Panc1 (cell line): ENCODE data around the gene CRISP1. TPM values are rescaled to one million over a fixed set of nuclear protein-coding genes. Genes with fewer than 3 reads are reported as not detected.

Source experiments
- ATAC-seq: fragments of 200-7000 bp; cut with Tn5 transposase; 2 replicates; pipeline ENCODE4 v1.9.1; 2020; ENCODE audit warnings: mild to moderate bottlenecking, moderate library complexity
- BruUV-seq: library from RNA; stranded (reverse); fragments of 400-500 nt; replicated peaks from 2 replicates; lab custom pipeline; 2021; lab: Mats Ljungman, UMichigan
- CTCF ChIA-PET: fragments of 300-600 bp; sonication (Branson Sonifier 250); formaldehyde crosslinking; loops from one replicate; lab custom pipeline; 2022; ENCODE audit warnings: antibody characterized with exemption; lab: Charles Lee
- POLR2A ChIA-PET: fragments of 300-600 bp; sonication (Branson Sonifier 250); formaldehyde crosslinking; loops from one replicate; lab custom pipeline; 2022; ENCODE audit warnings: antibody characterized with exemption; lab: Charles Lee
- DNase-seq: peaks from one replicate; pipeline ENCODE4 v3.0.0-alpha.2; 2010; ENCODE audit warnings: low read depth, low spot score
- H3K27ac ChIP-seq: 2 replicates; pipeline ENCODE4 v1.5.1; 2011; ENCODE audit warnings: mild to moderate bottlenecking, low read length, inconsistent platforms
- H3K27me3 ChIP-seq: fragments of 200-500 bp; sonication (Bioruptor generic); 2 replicates; pipeline ENCODE4 v1.6.0; 2014; ENCODE audit warnings: low read length, inconsistent platforms; ENCODE audit not compliant: control insufficient read depth, insufficient read depth
- H3K36me3 ChIP-seq: fragments of 200-500 bp; sonication (Bioruptor generic); 2 replicates; pipeline ENCODE4 v1.5.1; 2014; ENCODE audit warnings: inconsistent platforms, mild to moderate bottlenecking, low read length, moderate library complexity; ENCODE audit not compliant: control insufficient read depth, insufficient read depth
- H3K4me1 ChIP-seq: 2 replicates; pipeline ENCODE4 v1.5.1; 2011; ENCODE audit warnings: inconsistent platforms, mild to moderate bottlenecking, low read length, moderate library complexity; ENCODE audit not compliant: control insufficient read depth, insufficient read depth
- H3K4me3 ChIP-seq, 2 experiments: 2 replicates each; pipeline ENCODE4 v1.5.1; 2011 to 2012; ENCODE audit warnings: low read depth in 2 of 2, low read length in 2 of 2, mild to moderate bottlenecking in 2 of 2, inconsistent platforms in 1 of 2, moderate library complexity in 1 of 2
- H3K9me3 ChIP-seq: fragments of 200-500 bp; sonication (Bioruptor generic); 2 replicates; pipeline ENCODE4 v1.5.1; 2014; ENCODE audit warnings: low read depth, mild to moderate bottlenecking, inconsistent platforms, low read length, moderate library complexity; ENCODE audit not compliant: control insufficient read depth, insufficient read depth
- POLR2AphosphoS5 ChIP-seq: IDR thresholded peaks from 2 replicates; pipeline ENCODE4 v1.6.1; 2012; ENCODE audit warnings: mild to moderate bottlenecking, low read depth, low read length, moderate library complexity
- SIN3A ChIP-seq: IDR thresholded peaks from 2 replicates; pipeline ENCODE4 v1.6.1; 2012; ENCODE audit warnings: low read depth, mild to moderate bottlenecking, low read length, moderate library complexity, borderline replicate concordance; ENCODE audit not compliant: insufficient read depth
- TCF7L2 ChIP-seq: IDR thresholded peaks from 2 replicates; pipeline ENCODE4 v1.6.1; 2011; ENCODE audit warnings: mild to moderate bottlenecking, low read depth, low read length, inconsistent platforms
- in situ Hi-C: cut with HindIII; loops from 2 replicates; pipeline ENCODE4 v1.10.0; 2016; ENCODE audit warnings: low sequenced_read_pairs, low pct_unique_long_range_greater_than_20kb
- intact Hi-C: fragments of 100-400 bp; cut with micrococcal nuclease; formaldehyde crosslinking; loops from one replicate; pipeline ENCODE4 v1.10.0; 2022; ENCODE audit not compliant: unreplicated experiment
- total RNA-seq: library from RNA; stranded (reverse); gene quantifications from one replicate; pipeline ENCODE4 v1.2.1, GENCODE V29; 2021; ENCODE audit not compliant: unreplicated experiment
- TF ChIP-seq, protein P1 (sequence below): fragments of 450-650 bp; IDR thresholded peaks from 2 replicates; pipeline ENCODE4 v1.5.1; 2017; ENCODE audit warnings: mild to moderate bottlenecking
- TF ChIP-seq, protein P2 (sequence below), 2 experiments: IDR thresholded peaks; 2 replicates each; pipeline ENCODE4 v1.6.1; 2011 to 2012; ENCODE audit warnings: low read depth in 2 of 2, control low read depth in 1 of 2, low read length in 1 of 2, mild to moderate bottlenecking in 1 of 2, moderate library complexity in 1 of 2; ENCODE audit not compliant: insufficient read depth in 1 of 2

CRISP1 gene
- total RNA-seq, 1 experiment from 2014 or later = not detected

DNA sequence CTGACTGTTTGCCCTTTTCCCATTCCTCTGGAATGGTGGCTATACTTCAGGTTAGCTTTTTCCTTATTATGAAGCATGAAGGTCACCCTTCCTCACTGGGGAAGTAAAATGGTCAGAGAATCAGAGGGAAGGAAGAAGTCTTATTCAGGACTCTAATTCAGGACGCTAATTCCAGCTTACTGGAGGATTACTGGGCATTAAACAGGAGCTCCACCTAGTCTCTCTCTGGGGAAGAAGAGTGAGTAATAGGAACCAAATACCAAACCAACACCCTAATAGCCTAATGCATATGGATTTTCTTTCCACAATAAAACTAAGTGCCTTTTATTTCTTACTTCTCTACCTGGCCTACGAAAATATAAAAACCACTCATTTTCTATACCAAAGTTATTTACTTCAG lies 10.1 kb downstream of the CRISP1 start:
- no peak overlapping the region for H3K4me3 ChIP-seq
- no peak overlapping the region for H3K27ac ChIP-seq
- DNase-seq (no peak), ATAC-seq (no peak)
- BruUV-seq = no TSS peak
- H3K27me3 ChIP-seq = no peaks in the 10 kb centered on the region
- intact Hi-C loops (no loop called here), in situ Hi-C loops (no loop called here)
- H3K4me1 ChIP-seq = no peaks in the 10 kb centered on the region
- no peaks in the 10 kb centered on the region for H3K36me3 ChIP-seq
- CTCF ChIA-PET = no interaction called here
- POLR2A ChIA-PET = no interaction called here
- TF ChIP-seq TCF7L2 = no peak
- TF ChIP-seq POLR2AphosphoS5 = no peak
- TF ChIP-seq SIN3A = no peak
- TF ChIP-seq, protein P1, sequence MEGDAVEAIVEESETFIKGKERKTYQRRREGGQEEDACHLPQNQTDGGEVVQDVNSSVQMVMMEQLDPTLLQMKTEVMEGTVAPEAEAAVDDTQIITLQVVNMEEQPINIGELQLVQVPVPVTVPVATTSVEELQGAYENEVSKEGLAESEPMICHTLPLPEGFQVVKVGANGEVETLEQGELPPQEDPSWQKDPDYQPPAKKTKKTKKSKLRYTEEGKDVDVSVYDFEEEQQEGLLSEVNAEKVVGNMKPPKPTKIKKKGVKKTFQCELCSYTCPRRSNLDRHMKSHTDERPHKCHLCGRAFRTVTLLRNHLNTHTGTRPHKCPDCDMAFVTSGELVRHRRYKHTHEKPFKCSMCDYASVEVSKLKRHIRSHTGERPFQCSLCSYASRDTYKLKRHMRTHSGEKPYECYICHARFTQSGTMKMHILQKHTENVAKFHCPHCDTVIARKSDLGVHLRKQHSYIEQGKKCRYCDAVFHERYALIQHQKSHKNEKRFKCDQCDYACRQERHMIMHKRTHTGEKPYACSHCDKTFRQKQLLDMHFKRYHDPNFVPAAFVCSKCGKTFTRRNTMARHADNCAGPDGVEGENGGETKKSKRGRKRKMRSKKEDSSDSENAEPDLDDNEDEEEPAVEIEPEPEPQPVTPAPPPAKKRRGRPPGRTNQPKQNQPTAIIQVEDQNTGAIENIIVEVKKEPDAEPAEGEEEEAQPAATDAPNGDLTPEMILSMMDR = no peak
- TF ChIP-seq, protein P2, sequence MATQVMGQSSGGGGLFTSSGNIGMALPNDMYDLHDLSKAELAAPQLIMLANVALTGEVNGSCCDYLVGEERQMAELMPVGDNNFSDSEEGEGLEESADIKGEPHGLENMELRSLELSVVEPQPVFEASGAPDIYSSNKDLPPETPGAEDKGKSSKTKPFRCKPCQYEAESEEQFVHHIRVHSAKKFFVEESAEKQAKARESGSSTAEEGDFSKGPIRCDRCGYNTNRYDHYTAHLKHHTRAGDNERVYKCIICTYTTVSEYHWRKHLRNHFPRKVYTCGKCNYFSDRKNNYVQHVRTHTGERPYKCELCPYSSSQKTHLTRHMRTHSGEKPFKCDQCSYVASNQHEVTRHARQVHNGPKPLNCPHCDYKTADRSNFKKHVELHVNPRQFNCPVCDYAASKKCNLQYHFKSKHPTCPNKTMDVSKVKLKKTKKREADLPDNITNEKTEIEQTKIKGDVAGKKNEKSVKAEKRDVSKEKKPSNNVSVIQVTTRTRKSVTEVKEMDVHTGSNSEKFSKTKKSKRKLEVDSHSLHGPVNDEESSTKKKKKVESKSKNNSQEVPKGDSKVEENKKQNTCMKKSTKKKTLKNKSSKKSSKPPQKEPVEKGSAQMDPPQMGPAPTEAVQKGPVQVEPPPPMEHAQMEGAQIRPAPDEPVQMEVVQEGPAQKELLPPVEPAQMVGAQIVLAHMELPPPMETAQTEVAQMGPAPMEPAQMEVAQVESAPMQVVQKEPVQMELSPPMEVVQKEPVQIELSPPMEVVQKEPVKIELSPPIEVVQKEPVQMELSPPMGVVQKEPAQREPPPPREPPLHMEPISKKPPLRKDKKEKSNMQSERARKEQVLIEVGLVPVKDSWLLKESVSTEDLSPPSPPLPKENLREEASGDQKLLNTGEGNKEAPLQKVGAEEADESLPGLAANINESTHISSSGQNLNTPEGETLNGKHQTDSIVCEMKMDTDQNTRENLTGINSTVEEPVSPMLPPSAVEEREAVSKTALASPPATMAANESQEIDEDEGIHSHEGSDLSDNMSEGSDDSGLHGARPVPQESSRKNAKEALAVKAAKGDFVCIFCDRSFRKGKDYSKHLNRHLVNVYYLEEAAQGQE (IDR thresholded peaks at IDR 0.05; ENCODE audit: insufficient read depth in 1 of 2, low read depth in 2 of 2, low read length in 1 of 2) = no peak
- H3K9me3 ChIP-seq = no peaks in the 10 kb centered on the region

DNA sequence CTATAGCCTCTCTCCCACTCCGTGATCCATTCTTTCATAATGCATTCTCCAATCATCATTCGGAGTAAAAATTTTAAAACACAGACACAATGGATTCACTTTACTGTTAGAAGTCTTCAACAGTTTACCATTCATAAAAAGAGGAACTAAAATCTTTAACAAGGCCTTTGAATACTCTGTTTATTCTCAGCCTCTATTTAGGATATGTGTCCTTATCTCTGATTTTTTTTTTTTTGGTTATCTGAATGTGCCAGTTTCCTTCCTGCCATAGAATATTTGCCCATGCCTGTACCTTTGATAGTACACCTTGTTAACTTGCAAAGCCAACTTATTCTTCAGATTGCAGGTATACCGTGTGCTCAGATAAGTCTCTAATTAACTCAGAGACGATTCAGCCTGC lies 11.1 kb downstream of the CRISP1 start:
- no peak overlapping the region for H3K27ac ChIP-seq
- no peak overlapping the region for H3K4me3 ChIP-seq
- H3K27me3 ChIP-seq = no peaks in the 10 kb centered on the region
- ChIA-PET POLR2A (no interaction called here), CTCF (no interaction called here)
- H3K4me1 ChIP-seq = no peaks in the 10 kb centered on the region
- intact Hi-C loops (no loop called here), in situ Hi-C loops (no loop called here)
- DNase-seq (no peak), ATAC-seq (no peak)
- TF ChIP-seq, protein P1 = no peak
- TF ChIP-seq TCF7L2 (no peak), POLR2AphosphoS5 (no peak), SIN3A (no peak)
- TF ChIP-seq, protein P2 (IDR thresholded peaks at IDR 0.05; ENCODE audit: insufficient read depth in 1 of 2, low read depth in 2 of 2, low read length in 1 of 2) = no peak
- no peaks in the 10 kb centered on the region for H3K9me3 ChIP-seq
- no peaks in the 10 kb centered on the region for H3K36me3 ChIP-seq
- no TSS peak for BruUV-seq
